Trophoblast cell (in vitro differentiated cells and primary cell): Measurements from ENCODE around the gene PALLD.

Experiments used
- DNase-seq, 2 donors: peaks; one replicate each; pipeline ENCODE4 v3.0.0-alpha.2; 2016
- H2AFZ ChIP-seq: 2 replicates; pipeline ENCODE4 v1.6.1; 2013; ENCODE audit warnings: low read length, moderate library complexity, mild to moderate bottlenecking; ENCODE audit not compliant: insufficient read depth, poor library complexity
- H2AK5ac ChIP-seq: 2 replicates; pipeline ENCODE4 v1.6.1; 2013; ENCODE audit warnings: mild to moderate bottlenecking, low read length
- H2BK120ac ChIP-seq: 2 replicates; pipeline ENCODE4 v1.6.1; 2013; ENCODE audit warnings: low read length, mild to moderate bottlenecking, moderate library complexity; ENCODE audit not compliant: insufficient read depth, poor library complexity
- H2BK12ac ChIP-seq: 2 replicates; pipeline ENCODE4 v1.6.1; 2013; ENCODE audit warnings: mild to moderate bottlenecking, low read length, moderate library complexity
- H2BK5ac ChIP-seq: 2 replicates; pipeline ENCODE4 v1.6.1; 2013; ENCODE audit warnings: low read length, low read depth, moderate library complexity, mild to moderate bottlenecking; ENCODE audit not compliant: poor library complexity
- H3K14ac ChIP-seq: 2 replicates; pipeline ENCODE4 v1.6.1; 2013; ENCODE audit warnings: mild to moderate bottlenecking, low read length
- H3K18ac ChIP-seq: 2 replicates; pipeline ENCODE4 v1.6.1; 2013; ENCODE audit warnings: mild to moderate bottlenecking, low read length
- H3K23ac ChIP-seq: 2 replicates; pipeline ENCODE4 v1.6.1; 2013; ENCODE audit warnings: low read length
- H3K27ac ChIP-seq: 2 replicates; pipeline ENCODE4 v1.5.1; 2013; ENCODE audit warnings: low read depth, mild to moderate bottlenecking, inconsistent platforms, low read length, moderate library complexity
- H3K27me3 ChIP-seq: 2 replicates; pipeline ENCODE4 v1.6.1; 2013; ENCODE audit warnings: inconsistent platforms, mild to moderate bottlenecking, low read length, moderate library complexity; ENCODE audit not compliant: insufficient read depth
- H3K36me3 ChIP-seq, 2 experiments: 1 replicate in 1 of 2; 2 replicates in 1 of 2; pipeline ENCODE4 v1.6.1; 2013; ENCODE audit warnings: low read length in 2 of 2, mild to moderate bottlenecking in 2 of 2, moderate library complexity in 1 of 2; ENCODE audit not compliant: insufficient read depth in 2 of 2, control insufficient read depth in 1 of 2
- H3K4ac ChIP-seq: 2 replicates; pipeline ENCODE4 v1.6.1; 2013; ENCODE audit warnings: low read depth, mild to moderate bottlenecking, low read length, moderate library complexity
- H3K4me1 ChIP-seq, 2 experiments: 1 replicate in 1 of 2; 2 replicates in 1 of 2; pipeline ENCODE4 v1.6.1; 2013; ENCODE audit warnings: low read length in 2 of 2, mild to moderate bottlenecking in 2 of 2, moderate library complexity in 1 of 2; ENCODE audit not compliant: insufficient read depth in 2 of 2, control insufficient read depth in 1 of 2
- H3K4me2 ChIP-seq: 2 replicates; pipeline ENCODE4 v1.6.1; 2013; ENCODE audit warnings: inconsistent platforms, mild to moderate bottlenecking, low read length, moderate library complexity
- H3K4me3 ChIP-seq: 2 replicates; pipeline ENCODE4 v1.5.1; 2013; ENCODE audit warnings: mild to moderate bottlenecking, low read depth, low read length, inconsistent platforms
- H3K79me1 ChIP-seq: one replicate; pipeline ENCODE4 v1.6.1; 2013; ENCODE audit warnings: low read length
- H3K79me2 ChIP-seq: 2 replicates; pipeline ENCODE4 v1.6.1; 2013; ENCODE audit warnings: low read length, mild to moderate bottlenecking; ENCODE audit not compliant: control insufficient read depth, insufficient read depth, poor library complexity
- H3K9ac ChIP-seq: 2 replicates; pipeline ENCODE4 v1.6.1; 2013; ENCODE audit warnings: mild to moderate bottlenecking, low read length
- H3K9me3 ChIP-seq: 2 replicates; pipeline ENCODE4 v1.6.1; 2013; ENCODE audit warnings: low read depth, mild to moderate bottlenecking, control low read depth, inconsistent platforms, low read length; ENCODE audit not compliant: insufficient read depth
- H4K12ac ChIP-seq: 2 replicates; pipeline ENCODE4 v1.6.1; 2013; ENCODE audit warnings: low read depth, mild to moderate bottlenecking, low read length, moderate library complexity
- H4K8ac ChIP-seq: 2 replicates; pipeline ENCODE4 v1.6.1; 2013; ENCODE audit warnings: low read depth, mild to moderate bottlenecking, low read length, moderate library complexity
- H4K91ac ChIP-seq: one replicate; pipeline ENCODE4 v1.6.1; 2013; ENCODE audit warnings: low read depth, mild to moderate bottlenecking, low read length, moderate library complexity
- WGBS: extraction: QIAGEN DNeasy Blood & Tissue Kit; methylation state at CpG from one replicate; pipeline ENCODE4 v1.1.7; 2013; ENCODE audit warnings: missing lambda C conversion rate; ENCODE audit not compliant: insufficient read length, insufficient coverage; ENCODE audit errors: extremely low coverage; 5-methylcytosine and 5-hydroxymethylcytosine counted together

The PALLD gene

GRCh38 chr4:168925789-168926490 is 429.1 kb downstream of the PALLD start:
- no peak overlapping the region for H3K4ac ChIP-seq
- H4K8ac ChIP-seq, result no peak overlapping the region
- no peak overlapping the region for H3K27ac ChIP-seq
- no peak overlapping the region for H3K4me2 ChIP-seq
- H4K91ac ChIP-seq, result no peak overlapping the region
- H3K79me2 ChIP-seq, result no peaks in the 10 kb centered on the region
- H3K36me3 ChIP-seq, result peaks cover 21 to 37% of the 10 kb centered on the region in 2 experiments
- H2BK5ac ChIP-seq, result no peak overlapping the region
- no peak overlapping the region for H2BK120ac ChIP-seq
- DNase-seq, result no peak
- no peak overlapping the region for H3K9ac ChIP-seq
- H3K9me3 ChIP-seq, result no peaks in the 10 kb centered on the region
- no peak overlapping the region for H2AK5ac ChIP-seq
- H3K79me1 ChIP-seq, result no peaks in the 10 kb centered on the region
- no peak overlapping the region for H4K12ac ChIP-seq
- H2BK12ac ChIP-seq, result no peak overlapping the region
- no peaks in the 10 kb centered on the region for H3K4me1 ChIP-seq
- no peak overlapping the region for H3K14ac ChIP-seq
- H3K18ac ChIP-seq, result no peak overlapping the region
- H3K4me3 ChIP-seq, result no peak overlapping the region
- no peak overlapping the region for H2AFZ ChIP-seq
- WGBS, result no CpG with 5 or more reads among the region's 5 CpGs
- no peak overlapping the region for H3K23ac ChIP-seq
- H3K27me3 ChIP-seq, result no peaks in the 10 kb centered on the region

- H3K4me3 ChIP-seq, result no peak overlapping the region
- H3K36me3 ChIP-seq, result peaks cover 22 to 39% of the 10 kb centered on the region in 2 experiments
- WGBS, result no CpG with 5 or more reads among the region's 2 CpGs
- H2BK5ac ChIP-seq, result no peak overlapping the region
- no peak overlapping the region for H2AFZ ChIP-seq
- no peak overlapping the region for H2BK120ac ChIP-seq
- H3K23ac ChIP-seq, result no peak overlapping the region
- no peaks in the 10 kb centered on the region for H3K79me1 ChIP-seq
- no peak overlapping the region for H3K4ac ChIP-seq
- no peak overlapping the region for H4K8ac ChIP-seq
- H2BK12ac ChIP-seq, result no peak overlapping the region
- no peak overlapping the region for H3K14ac ChIP-seq
- no peak overlapping the region for H2AK5ac ChIP-seq
- H4K12ac ChIP-seq, result no peak overlapping the region
- H3K18ac ChIP-seq, result no peak overlapping the region
- no peaks in the 10 kb centered on the region for H3K27me3 ChIP-seq
- H4K91ac ChIP-seq, result no peak overlapping the region
- no peak overlapping the region for H3K4me2 ChIP-seq
- no peaks in the 10 kb centered on the region for H3K4me1 ChIP-seq
- H3K79me2 ChIP-seq, result no peaks in the 10 kb centered on the region
- H3K27ac ChIP-seq, result no peak overlapping the region
- peaks cover 3% of the 10 kb centered on the region for H3K9me3 ChIP-seq
- no peak overlapping the region for H3K9ac ChIP-seq
- no peak for DNase-seq
These were observed 431.5 kb downstream of the PALLD start for GRCh38 chr4:168928346-168928745.

- Histone ChIP-seq H3K4me1 (no peaks in the 10 kb centered on the region), H3K27ac (no peak overlapping the region), H2AFZ (no peak overlapping the region), H4K12ac (no peak overlapping the region), H3K18ac (no peak overlapping the region), H2BK12ac (no peak overlapping the region), H2AK5ac (no peak overlapping the region), H4K8ac (no peak overlapping the region), H3K4ac (no peak overlapping the region), H3K27me3 (no peaks in the 10 kb centered on the region), H3K79me1 (no peaks in the 10 kb centered on the region), H3K14ac (no peak overlapping the region), H3K9me3 (peaks cover 3% of the 10 kb centered on the region), H3K4me2 (no peak overlapping the region), H4K91ac (no peak overlapping the region), H3K4me3 (no peak overlapping the region), H3K9ac (no peak overlapping the region), H2BK120ac (no peak overlapping the region), H3K79me2 (no peaks in the 10 kb centered on the region), H3K23ac (no peak overlapping the region), H2BK5ac (no peak overlapping the region), H3K36me3 (peaks cover 22 to 39% of the 10 kb centered on the region in 2 experiments)
- WGBS, result no CpG with 5 or more reads among the region's 3 CpGs
- DNase-seq, result no peak
These were observed 432.0 kb downstream of the PALLD start for GRCh38 chr4:168928875-168929274.

GRCh38 chr4:168930413-168931196 is 433.8 kb downstream of the PALLD start:
- H3K9me3 ChIP-seq, result peaks cover 9% of the 10 kb centered on the region
- no CpG with 5 or more reads among the region's 6 CpGs for WGBS
- H3K36me3 ChIP-seq, result peaks cover 18 to 30% of the 10 kb centered on the region in 2 experiments
- H2AFZ ChIP-seq, result no peak overlapping the region
- no peak overlapping the region for H4K8ac ChIP-seq
- no peak overlapping the region for H2AK5ac ChIP-seq
- no peak overlapping the region for H4K91ac ChIP-seq
- H3K4me3 ChIP-seq, result no peak overlapping the region
- no peaks in the 10 kb centered on the region for H3K79me2 ChIP-seq
- H3K23ac ChIP-seq, result no peak overlapping the region
- no peak overlapping the region for H3K27ac ChIP-seq
- no peak overlapping the region for H3K9ac ChIP-seq
- H2BK120ac ChIP-seq, result no peak overlapping the region
- H3K79me1 ChIP-seq, result no peaks in the 10 kb centered on the region
- H3K14ac ChIP-seq, result no peak overlapping the region
- no peaks in the 10 kb centered on the region for H3K27me3 ChIP-seq
- H3K18ac ChIP-seq, result no peak overlapping the region
- DNase-seq, result peak; percentile 17 to 51
- H3K4me2 ChIP-seq, result no peak overlapping the region
- H3K4ac ChIP-seq, result no peak overlapping the region
- H3K4me1 ChIP-seq, result no peaks in the 10 kb centered on the region
- H4K12ac ChIP-seq, result no peak overlapping the region
- H2BK5ac ChIP-seq, result no peak overlapping the region
- H2BK12ac ChIP-seq, result no peak overlapping the region
